ENCODE measurements around the gene BLVRB. TPM values are rescaled to one million over a fixed set of nuclear protein-coding genes. Genes with fewer than 3 reads are reported as not detected.
"Not testable (repeated sequence)": the region's sequence is repeated elsewhere in the genome, so short reads cannot be mapped to it uniquely, and the experiment has no call there.

BLVRB gene
- total RNA-seq, 4 donors from 2014 or later, result 159 to 223 (median 194) TPM

GRCh38 chr19:40466219-40466984 lies 857 bp upstream of the BLVRB start:
- intact Hi-C loops (cut with DNase I), result no loop called here
- no peak for TF ChIP-seq POLR2AphosphoS5 (IDR thresholded peaks at IDR 0.05)
- TF ChIP-seq POLR2A (IDR thresholded peaks at IDR 0.05; ENCODE audit: low read depth), result no peak
- TF ChIP-seq EP300 (IDR thresholded peaks at IDR 0.05), result no peak
- no peak for TF ChIP-seq CTCF (IDR thresholded peaks at IDR 0.05)
- no peaks in the 10 kb centered on the region for H3K9me3 ChIP-seq
- H3K4me3 ChIP-seq, result peak overlapping the region; percentile 69 to 89 (median 80)
- peaks cover 0 to 4% (median 0%) of the 10 kb centered on the region in 4 donors for H3K36me3 ChIP-seq
- H3K4me1 ChIP-seq, result peaks cover 23 to 49% (median 48%) of the 10 kb centered on the region in 4 donors
- no peaks in the 10 kb centered on the region for H3K27me3 ChIP-seq
- 15% methylated on average over 38 of the region's 48 CpGs for WGBS
- H3K27ac ChIP-seq (replicated peaks in 1 of 4), result peak overlapping the region; percentile 68 to 92 (median 82)
- DNase-seq (ENCODE audit: extremely low spot score), result no peak

- Histone ChIP-seq H3K4me1 (peaks cover 27 to 53% (median 50%) of the 10 kb centered on the region in 4 donors), H3K4me3 (peak overlapping the region; percentile 69 to 89 (median 80)), H3K27me3 (no peaks in the 10 kb centered on the region), H3K9me3 (no peaks in the 10 kb centered on the region), H3K36me3 (peaks cover 0 to 4% (median 0%) of the 10 kb centered on the region in 4 donors), H3K27ac (replicated peaks in 1 of 4) (peak overlapping the region; percentile 89 to 94 (median 92))
- no peak for TF ChIP-seq CTCF (IDR thresholded peaks at IDR 0.05)
- TF ChIP-seq POLR2AphosphoS5 (IDR thresholded peaks at IDR 0.05), result no peak
- TF ChIP-seq EP300 (IDR thresholded peaks at IDR 0.05), result no peak
- no peak for TF ChIP-seq POLR2A (IDR thresholded peaks at IDR 0.05; ENCODE audit: low read depth)
- WGBS, result 18% methylated on average over 7 of the region's 11 CpGs
- DNase-seq (ENCODE audit: extremely low spot score), result no peak
- intact Hi-C loops (cut with DNase I), result loop anchor here (2.0 kb wide), 2 partner anchors 64 to 134 kb away; no protein-coding TSS in a partner anchor
Observed at GRCh38 chr19:40465025-40465556, 454 bp downstream of the BLVRB start.

GRCh38 chr19:40464059-40465024 lies 1.2 kb downstream of the BLVRB start:
- WGBS, result 23% methylated on average over 9 of the region's 11 CpGs
- H3K4me1 ChIP-seq, result peaks cover 27 to 53% (median 50%) of the 10 kb centered on the region in 4 donors
- peak; percentile 73 to 95 (median 93) for TF ChIP-seq CTCF (IDR thresholded peaks at IDR 0.05)
- peak; percentile 27 to 50 for TF ChIP-seq POLR2AphosphoS5 (IDR thresholded peaks at IDR 0.05)
- no peak for TF ChIP-seq EP300 (IDR thresholded peaks at IDR 0.05)
- TF ChIP-seq POLR2A (IDR thresholded peaks at IDR 0.05; ENCODE audit: low read depth), result no peak
- H3K27ac ChIP-seq (replicated peaks in 1 of 4), result peak overlapping the region; percentile 89 to 94 (median 92)
- intact Hi-C loops (cut with DNase I), result loop anchor here (2.0 kb wide), 2 partner anchors 64 to 134 kb away; no protein-coding TSS in a partner anchor
- H3K27me3 ChIP-seq, result no peaks in the 10 kb centered on the region
- H3K9me3 ChIP-seq, result no peaks in the 10 kb centered on the region
- peak overlapping the region; percentile 69 to 89 (median 80) for H3K4me3 ChIP-seq
- DNase-seq (ENCODE audit: extremely low spot score), result peak; percentile 98
- peaks cover 0 to 4% (median 0%) of the 10 kb centered on the region in 4 donors for H3K36me3 ChIP-seq

GRCh38 chr19:40463587-40464037 lies 1.9 kb downstream of the BLVRB start:
- 80% methylated on average over 12 of the region's 12 CpGs for WGBS
- intact Hi-C loops (cut with DNase I), result loop anchor here (2.0 kb wide), 2 partner anchors 65 to 135 kb away; no protein-coding TSS in a partner anchor
- Histone ChIP-seq H3K27ac (replicated peaks in 1 of 4) (peak overlapping the region; percentile 89 to 94 (median 92)), H3K4me3 (peak overlapping the region in 2 of 4 donors; percentile 11 to 89), H3K4me1 (peaks cover 27 to 53% (median 50%) of the 10 kb centered on the region in 4 donors)
- not testable (repeated sequence) for H3K36me3 ChIP-seq; DNase-seq (ENCODE audit: extremely low spot score); H3K9me3 ChIP-seq; H3K27me3 ChIP-seq

All from esophagus muscularis mucosa (tissue), 4 donors.